Measurements from ENCODE around the gene UBE2D2.

DNA sequence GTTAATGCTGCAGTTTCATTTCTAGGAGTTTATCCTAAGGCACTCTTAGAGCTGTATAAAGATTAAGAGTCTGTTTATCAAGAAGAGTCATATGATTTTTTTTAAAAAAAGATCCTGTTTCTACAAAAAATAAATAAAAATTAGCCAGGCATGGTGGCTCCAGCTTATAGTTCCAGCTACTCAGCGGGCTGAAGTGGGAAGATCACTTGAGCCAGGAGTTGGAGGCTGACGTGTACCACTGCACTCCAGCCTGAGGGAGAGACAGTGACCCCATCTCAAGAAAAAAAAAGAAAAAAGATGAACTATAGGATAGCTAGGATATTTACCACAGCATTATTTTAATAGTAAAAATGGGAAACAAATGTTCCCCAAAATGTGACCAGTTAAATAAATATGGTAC lies 3.3 kb upstream of the UBE2D2 start:
- no peak for TF ChIP-seq CTCF (IDR thresholded peaks at IDR 0.05)
- no peak for TF ChIP-seq EP300 (IDR thresholded peaks at IDR 0.05)
- TF ChIP-seq POLR2A (IDR thresholded peaks at IDR 0.05; ENCODE audit: low read depth): no peak

Measured in esophagus muscularis mucosa (tissue), 4 donors.